Fibroblast of pulmonary artery (primary cell): ENCODE measurements around the gene ADAMTS3.

Source experiments
- DNase-seq: peaks from one replicate; pipeline ENCODE4 v3.0.0-alpha.2; 2010; ENCODE audit warnings: low read depth
- H3K4me3 ChIP-seq: replicated peaks from 2 replicates; pipeline ENCODE4 v1.5.1; 2011; ENCODE audit warnings: low read depth, mild to moderate bottlenecking, control low read depth, low read length, moderate library complexity
- TF ChIP-seq, protein P1 (sequence below): IDR thresholded peaks from 2 replicates; pipeline ENCODE4 v1.5.1; 2011; ENCODE audit warnings: mild to moderate bottlenecking, control low read depth, low read length, inconsistent platforms; ENCODE audit errors: missing control alignments

Gene ADAMTS3

DNA sequence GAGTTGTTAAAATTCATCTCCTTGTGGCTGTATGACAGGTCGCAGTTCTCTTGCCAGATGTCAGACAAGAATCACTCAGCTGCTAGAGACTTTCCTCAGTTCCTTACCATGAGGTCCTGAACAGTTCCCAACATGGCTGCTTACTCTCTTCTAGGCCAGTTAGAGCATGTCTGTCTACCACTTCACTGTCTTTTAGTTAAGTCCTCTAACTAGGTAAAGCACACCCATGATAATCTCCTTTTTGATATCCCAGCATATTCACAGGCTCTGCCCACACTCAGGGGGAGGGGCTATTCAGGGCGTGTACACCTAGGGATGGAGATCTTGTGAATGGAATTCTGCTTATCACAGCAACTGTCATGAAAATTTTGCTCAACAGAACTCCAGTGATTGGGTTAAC, 190.1 kb downstream of the ADAMTS3 start:
- no peak for DNase-seq
- TF ChIP-seq, protein P1, sequence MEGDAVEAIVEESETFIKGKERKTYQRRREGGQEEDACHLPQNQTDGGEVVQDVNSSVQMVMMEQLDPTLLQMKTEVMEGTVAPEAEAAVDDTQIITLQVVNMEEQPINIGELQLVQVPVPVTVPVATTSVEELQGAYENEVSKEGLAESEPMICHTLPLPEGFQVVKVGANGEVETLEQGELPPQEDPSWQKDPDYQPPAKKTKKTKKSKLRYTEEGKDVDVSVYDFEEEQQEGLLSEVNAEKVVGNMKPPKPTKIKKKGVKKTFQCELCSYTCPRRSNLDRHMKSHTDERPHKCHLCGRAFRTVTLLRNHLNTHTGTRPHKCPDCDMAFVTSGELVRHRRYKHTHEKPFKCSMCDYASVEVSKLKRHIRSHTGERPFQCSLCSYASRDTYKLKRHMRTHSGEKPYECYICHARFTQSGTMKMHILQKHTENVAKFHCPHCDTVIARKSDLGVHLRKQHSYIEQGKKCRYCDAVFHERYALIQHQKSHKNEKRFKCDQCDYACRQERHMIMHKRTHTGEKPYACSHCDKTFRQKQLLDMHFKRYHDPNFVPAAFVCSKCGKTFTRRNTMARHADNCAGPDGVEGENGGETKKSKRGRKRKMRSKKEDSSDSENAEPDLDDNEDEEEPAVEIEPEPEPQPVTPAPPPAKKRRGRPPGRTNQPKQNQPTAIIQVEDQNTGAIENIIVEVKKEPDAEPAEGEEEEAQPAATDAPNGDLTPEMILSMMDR, result no peak
- H3K4me3 ChIP-seq, result no peak overlapping the region

DNA sequence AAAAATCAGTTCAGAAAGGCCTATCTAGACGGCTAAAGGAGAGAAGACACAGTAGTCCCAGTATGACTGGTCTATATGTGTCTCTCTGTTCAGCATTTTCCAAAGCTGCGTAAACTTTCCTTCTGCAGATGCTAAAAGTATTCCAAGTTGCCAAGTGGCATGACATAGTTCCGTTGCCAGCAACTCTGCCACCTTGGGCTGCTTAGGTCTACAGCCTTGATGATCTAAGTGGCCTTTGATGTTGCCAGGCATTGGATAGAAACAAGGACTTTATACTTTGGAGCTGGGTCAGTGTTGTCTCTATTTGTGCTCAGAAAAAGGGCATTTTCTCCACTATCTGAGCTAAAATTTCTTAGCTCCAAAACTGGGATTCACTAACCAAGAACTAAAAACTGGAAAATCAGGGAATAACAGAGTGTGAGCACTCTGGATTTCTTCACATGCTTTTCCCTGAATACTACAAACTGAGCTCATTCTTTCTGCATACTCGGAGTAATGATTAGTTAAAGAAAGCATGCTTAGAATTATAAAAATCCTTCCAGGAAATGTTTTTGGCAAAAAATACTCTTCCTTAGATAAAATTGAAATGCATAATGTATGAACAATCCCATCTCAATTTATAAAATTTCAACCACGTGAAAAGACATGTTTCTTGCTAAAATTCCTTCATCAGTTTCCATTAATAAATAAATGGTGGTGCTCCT, 191.4 kb downstream of the ADAMTS3 start:
- TF ChIP-seq, protein P1, result no peak
- DNase-seq, result peak; percentile 55
- H3K4me3 ChIP-seq, result no peak overlapping the region

DNA sequence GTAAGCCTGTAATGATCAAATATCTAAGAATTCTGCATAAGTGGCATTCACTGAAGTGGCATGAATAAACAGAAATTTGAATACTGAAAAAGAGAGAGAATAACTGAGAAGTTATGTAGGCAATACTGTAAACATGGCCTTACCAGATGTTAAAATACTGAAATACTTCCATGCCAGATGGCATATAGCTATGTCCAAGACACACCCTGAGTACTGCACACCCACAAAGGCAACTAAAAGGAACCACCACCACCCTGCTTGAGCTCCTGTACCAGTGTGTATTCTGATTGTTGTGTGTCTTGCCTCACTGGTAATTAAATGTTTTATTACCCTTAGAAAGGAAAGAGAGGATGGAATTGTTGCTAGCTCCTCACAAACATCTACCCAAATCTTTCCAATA, 192.1 kb downstream of the ADAMTS3 start:
- no peak for DNase-seq
- H3K4me3 ChIP-seq, result no peak overlapping the region
- TF ChIP-seq, protein P1, result no peak

DNA sequence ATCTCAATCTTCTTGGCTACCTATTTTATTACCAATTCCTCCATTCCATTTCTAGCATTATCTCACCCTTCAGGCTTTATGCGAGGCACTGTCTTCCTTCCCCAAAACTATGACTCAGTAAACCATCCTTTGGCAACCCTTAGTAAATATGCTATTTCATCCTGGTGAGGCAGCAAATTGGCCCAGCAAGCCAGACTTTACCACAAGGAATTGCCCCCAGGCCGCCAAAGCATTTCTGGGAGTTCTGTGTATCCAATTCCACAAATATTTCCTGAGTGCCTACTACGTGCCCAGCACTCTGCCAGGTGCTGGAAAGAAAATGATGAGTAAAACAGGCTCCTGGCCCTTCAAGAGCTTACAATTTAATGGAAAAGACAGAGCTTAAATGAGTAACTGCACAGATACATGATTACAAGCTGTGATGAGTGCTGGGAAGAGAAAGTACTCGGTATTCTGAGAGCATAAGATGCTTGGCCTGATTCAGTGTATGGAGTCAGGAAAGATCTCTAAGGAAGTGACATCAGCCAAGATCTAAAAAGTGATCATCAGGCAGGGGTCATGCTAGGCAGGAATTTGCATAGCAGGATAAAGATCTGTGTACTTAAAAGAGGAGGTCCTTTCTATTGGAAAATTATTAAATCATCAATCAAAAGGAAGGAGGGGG, 193.8 kb downstream of the ADAMTS3 start:
- DNase-seq, result peak; percentile 51
- TF ChIP-seq, protein P1, result no peak
- H3K4me3 ChIP-seq, result no peak overlapping the region

DNA sequence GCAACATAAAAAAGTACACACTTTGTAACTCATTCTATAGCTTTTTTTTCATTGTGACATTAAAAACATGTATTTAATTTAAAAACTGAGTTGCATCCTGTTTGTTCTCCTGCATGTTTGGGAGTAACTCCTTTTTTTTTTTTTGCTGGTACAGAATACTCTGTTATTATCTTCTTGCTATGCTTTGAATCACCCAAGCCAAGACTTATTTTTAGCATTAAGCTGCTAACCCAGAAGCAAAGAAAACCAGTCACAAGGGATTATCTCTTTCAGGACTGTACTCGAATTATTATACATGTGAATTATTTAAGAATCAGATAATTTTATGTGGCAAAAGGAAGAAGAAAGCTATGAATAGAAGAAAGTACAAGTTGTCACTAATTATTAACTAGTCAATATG, 194.9 kb downstream of the ADAMTS3 start:
- TF ChIP-seq, protein P1, result no peak
- no peak for DNase-seq
- H3K4me3 ChIP-seq, result no peak overlapping the region

DNA sequence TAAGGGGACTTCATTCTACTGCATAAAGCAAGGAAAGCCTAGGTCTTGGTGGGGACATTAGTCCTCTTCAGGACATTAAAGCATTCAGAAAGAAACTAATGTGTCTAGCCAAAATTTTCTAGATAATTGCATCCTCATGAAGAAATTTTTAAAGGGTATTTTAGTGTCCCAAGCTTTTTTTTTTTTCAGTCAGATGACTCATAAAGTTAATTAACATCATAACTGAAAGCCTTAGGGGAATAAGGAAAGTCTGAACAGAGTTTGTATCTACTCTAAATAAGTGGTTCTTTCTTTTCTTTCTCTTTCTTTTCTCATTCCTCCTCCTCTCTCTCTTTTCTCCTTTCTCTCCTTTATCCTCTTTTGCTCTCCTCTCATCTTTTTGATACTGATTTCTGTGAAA, 202.4 kb downstream of the ADAMTS3 start:
- DNase-seq, result no peak
- TF ChIP-seq, protein P1, result no peak
- H3K4me3 ChIP-seq, result no peak overlapping the region
